Ovary (tissue), 9 donors: Measurements from ENCODE around the gene CDH10. TPM values are rescaled to one million over a fixed set of nuclear protein-coding genes. Genes with fewer than 3 reads are reported as not detected.

Experiments used
- DNase-seq, 5 donors: peaks; one replicate each; pipeline ENCODE4 v3.0.0-alpha.2; 2019 to 2020
- H3K27ac ChIP-seq, 2 donors: fragments of 200-600 bp; one replicate each; pipeline versions ENCODE4 v1.5.1 to v1.8.0; 2019 to 2022
- H3K27me3 ChIP-seq: fragments of 200-600 bp; one replicate; pipeline ENCODE4 v1.8.0; 2022
- H3K36me3 ChIP-seq: fragments of 200-600 bp; sonication (generic); one replicate; pipeline ENCODE4 v1.5.1; 2019
- H3K4me1 ChIP-seq: one replicate; pipeline ENCODE4 v1.8.1; 2013; ENCODE audit warnings: mild to moderate bottlenecking, moderate library complexity; ENCODE audit not compliant: insufficient read depth
- H3K4me3 ChIP-seq: fragments of 200-600 bp; sonication (generic); one replicate; pipeline ENCODE4 v1.5.1; 2017
- H3K9me3 ChIP-seq, 2 donors: fragments of 200-600 bp in 1 of 2; sonication (generic) in 1 of 2; one replicate each; pipeline versions ENCODE4 v1.5.1 to v1.8.1; 2013 to 2019; ENCODE audit warnings: mild to moderate bottlenecking in 1 of 2, moderate library complexity in 1 of 2
- EP300 ChIP-seq: sonication (generic); formaldehyde crosslinking; IDR thresholded peaks from one replicate; pipeline ENCODE4 v1.6.1; 2017; ENCODE audit warnings: antibody characterized with exemption
- POLR2A ChIP-seq: fragments of 450-650 bp; IDR thresholded peaks from one replicate; pipeline ENCODE4 v1.6.1; 2017; ENCODE audit warnings: antibody characterized with exemption, mild to moderate bottlenecking, moderate library complexity
- WGBS, 3 donors: extraction: QIAGEN DNeasy Blood & Tissue Kit in 1 of 3; methylation state at CpG; one replicate each; pipeline versions ENCODE4 v1.1.5 to v1.1.7; 2013 to 2017; 5-methylcytosine and 5-hydroxymethylcytosine counted together
- intact Hi-C, 4 donors: fragments of 100-400 bp; cut with DNase I; formaldehyde crosslinking; loops; one replicate each; pipeline versions ENCODE4 v1.11.0 to v1.15.1; 2022 to 2023
- polyA plus RNA-seq, 2 donors: library from polyadenylated mRNA; stranded (reverse); fragments of 200-250 nt in 1 of 2; fragments of 350-450 nt in 1 of 2; fragmentation: Illumina TruSeq in 1 of 2; extraction: RNeasy Lipid Tissue Mini Kit (QIAGEN cat#74804) in 1 of 2; gene quantifications; one replicate each; pipeline ENCODE4 v1.2.3, GENCODE V29; 2013 to 2014
- total RNA-seq, 7 donors: library from RNA; depleted of rRNA in 2 of 7; stranded (reverse); fragments of >200 nt in 2 of 7; fragmentation: NEBNext Ultra II Directional in 3 of 7; extraction: Animal tissue kit (Norgen Biotek cat#: 25700) in 3 of 7; gene quantifications; one replicate each; pipeline versions ENCODE4 v1.1.0 to v1.2.4, GENCODE V29; 2016 to 2023
- TF ChIP-seq, protein P1 (sequence below), 3 donors: fragments of 450-650 bp in 2 of 3; fragments of 200-600 bp in 1 of 3; IDR thresholded peaks; one replicate each; pipeline versions ENCODE4 v1.5.1 to v1.8.0; 2016 to 2022; ENCODE audit warnings: antibody characterized with exemption in 3 of 3, mild to moderate bottlenecking in 1 of 3
- donor health status: DM: no; HTN: no; CAD: no; lungs with moderate emphysema.
- donor health status: DM: no; HTN: no; CAD: no.
- donor health status: Bipolar disorder and iron deficiency.
- donor health status: DM: yes; HTN: yes; CAD: no.
- donor health status: DM: no; HTN: no; CAD: no.
- donor health status: DM: yes; HTN: yes; CAD: no.

CDH10 gene
- total and polyA plus RNA-seq, 9 donors, result 0.08 to 0.22 (median 0.12) TPM; not detected in 5

DNA sequence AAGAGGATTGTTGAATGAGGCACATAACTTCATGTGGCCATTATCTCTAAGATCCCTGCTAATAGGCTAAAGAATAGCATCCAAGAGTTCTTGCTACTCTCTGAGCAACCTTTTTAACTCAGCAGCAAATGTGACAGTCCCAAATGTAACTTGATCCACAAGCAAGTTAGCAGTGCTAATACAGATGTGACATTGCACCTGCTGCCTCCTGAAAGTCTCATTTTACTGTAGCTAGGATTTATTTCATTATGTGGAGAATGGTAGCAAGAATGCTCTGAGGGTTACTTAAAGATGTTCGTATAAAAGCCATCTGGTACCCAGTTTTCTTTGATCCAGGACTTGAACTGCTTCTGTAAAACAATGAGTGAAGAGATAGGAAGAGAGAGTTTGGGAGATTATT lies 45.8 kb downstream of the CDH10 start:
- TF ChIP-seq, protein P1, sequence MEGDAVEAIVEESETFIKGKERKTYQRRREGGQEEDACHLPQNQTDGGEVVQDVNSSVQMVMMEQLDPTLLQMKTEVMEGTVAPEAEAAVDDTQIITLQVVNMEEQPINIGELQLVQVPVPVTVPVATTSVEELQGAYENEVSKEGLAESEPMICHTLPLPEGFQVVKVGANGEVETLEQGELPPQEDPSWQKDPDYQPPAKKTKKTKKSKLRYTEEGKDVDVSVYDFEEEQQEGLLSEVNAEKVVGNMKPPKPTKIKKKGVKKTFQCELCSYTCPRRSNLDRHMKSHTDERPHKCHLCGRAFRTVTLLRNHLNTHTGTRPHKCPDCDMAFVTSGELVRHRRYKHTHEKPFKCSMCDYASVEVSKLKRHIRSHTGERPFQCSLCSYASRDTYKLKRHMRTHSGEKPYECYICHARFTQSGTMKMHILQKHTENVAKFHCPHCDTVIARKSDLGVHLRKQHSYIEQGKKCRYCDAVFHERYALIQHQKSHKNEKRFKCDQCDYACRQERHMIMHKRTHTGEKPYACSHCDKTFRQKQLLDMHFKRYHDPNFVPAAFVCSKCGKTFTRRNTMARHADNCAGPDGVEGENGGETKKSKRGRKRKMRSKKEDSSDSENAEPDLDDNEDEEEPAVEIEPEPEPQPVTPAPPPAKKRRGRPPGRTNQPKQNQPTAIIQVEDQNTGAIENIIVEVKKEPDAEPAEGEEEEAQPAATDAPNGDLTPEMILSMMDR (IDR thresholded peaks at IDR 0.05), result no peak
- no peak for TF ChIP-seq POLR2A
- no peak for TF ChIP-seq EP300
- no peaks in the 10 kb centered on the region for H3K36me3 ChIP-seq
- intact Hi-C loops, result no loop called here
- 70 to 75% (median 71%) methylated on average over 1 of the region's 1 CpG for WGBS, 3 donors
- no peaks in the 10 kb centered on the region for H3K9me3 ChIP-seq
- no peaks in the 10 kb centered on the region for H3K27me3 ChIP-seq
- no peak for DNase-seq
- H3K4me1 ChIP-seq, result no peaks in the 10 kb centered on the region
- no peak overlapping the region for H3K27ac ChIP-seq
- no peak overlapping the region for H3K4me3 ChIP-seq

DNA sequence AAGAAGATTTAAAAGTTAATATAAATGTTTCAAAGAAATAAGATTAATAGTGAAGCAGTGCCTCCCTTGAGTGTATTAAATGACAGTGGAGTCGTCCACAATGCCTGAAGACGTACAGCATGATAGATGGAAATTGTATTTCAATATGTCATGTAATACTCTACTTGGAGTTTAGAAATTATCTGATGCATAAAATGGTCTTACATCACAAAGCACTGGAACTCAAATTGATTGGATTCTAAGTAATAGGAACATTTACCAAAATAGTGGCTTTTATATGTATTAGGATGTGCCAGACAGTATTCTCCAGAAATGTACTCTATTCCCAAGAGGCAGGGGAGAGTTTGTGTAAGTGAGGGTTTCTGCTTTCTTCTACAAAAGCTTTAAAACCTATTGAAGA lies 49.4 kb downstream of the CDH10 start:
- H3K4me3 ChIP-seq, result no peak overlapping the region
- H3K27ac ChIP-seq, result no peak overlapping the region
- no peaks in the 10 kb centered on the region for H3K9me3 ChIP-seq
- no peak for DNase-seq
- H3K27me3 ChIP-seq, result no peaks in the 10 kb centered on the region
- intact Hi-C loops, result no loop called here
- H3K4me1 ChIP-seq, result no peaks in the 10 kb centered on the region
- 71 to 84% (median 82%) methylated on average over 2 of the region's 2 CpGs for WGBS, 3 donors
- TF ChIP-seq POLR2A, result no peak
- TF ChIP-seq, protein P1 (IDR thresholded peaks at IDR 0.05), result no peak
- no peak for TF ChIP-seq EP300
- H3K36me3 ChIP-seq, result no peaks in the 10 kb centered on the region

DNA sequence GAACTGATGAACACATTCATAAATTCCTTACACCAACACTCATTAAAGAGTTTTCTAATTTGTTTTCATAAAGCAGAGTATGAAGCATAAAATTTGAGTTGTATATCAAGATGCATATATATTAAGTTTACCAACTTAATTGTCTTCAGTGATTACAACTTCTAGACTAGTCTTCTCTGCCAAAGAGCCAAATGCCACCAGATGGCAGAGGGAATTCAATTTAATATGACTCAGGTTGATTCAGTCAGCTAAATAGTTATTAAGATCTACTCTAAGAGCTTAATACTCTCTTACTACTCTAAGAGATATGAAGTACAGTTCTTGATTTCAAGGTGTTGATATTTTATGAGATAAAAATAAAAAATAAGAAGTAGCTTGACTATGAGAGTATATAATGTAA lies 53.4 kb downstream of the CDH10 start:
- intact Hi-C loops, result no loop called here
- H3K4me3 ChIP-seq, result no peak overlapping the region
- no peak overlapping the region for H3K27ac ChIP-seq
- DNase-seq, result no peak
- H3K4me1 ChIP-seq, result no peaks in the 10 kb centered on the region
- H3K36me3 ChIP-seq, result no peaks in the 10 kb centered on the region
- TF ChIP-seq EP300, result no peak
- TF ChIP-seq, protein P1 (IDR thresholded peaks at IDR 0.05), result no peak
- no peak for TF ChIP-seq POLR2A
- no peaks in the 10 kb centered on the region for H3K27me3 ChIP-seq
- no peaks in the 10 kb centered on the region for H3K9me3 ChIP-seq

- Histone ChIP-seq H3K27ac (no peak overlapping the region), H3K4me1 (no peaks in the 10 kb centered on the region), H3K4me3 (no peak overlapping the region), H3K27me3 (no peaks in the 10 kb centered on the region), H3K36me3 (no peaks in the 10 kb centered on the region), H3K9me3 (no peaks in the 10 kb centered on the region)
- TF ChIP-seq POLR2A, result no peak
- no peak for TF ChIP-seq EP300
- TF ChIP-seq, protein P1 (IDR thresholded peaks at IDR 0.05), result no peak
- 65 to 76% (median 67%) methylated on average over 3 of the region's 3 CpGs for WGBS, 3 donors
- no peak for DNase-seq
- intact Hi-C loops, result no loop called here
These were observed 55.2 kb downstream of the CDH10 start for GRCh38 chr5:24589566-24589965.

DNA sequence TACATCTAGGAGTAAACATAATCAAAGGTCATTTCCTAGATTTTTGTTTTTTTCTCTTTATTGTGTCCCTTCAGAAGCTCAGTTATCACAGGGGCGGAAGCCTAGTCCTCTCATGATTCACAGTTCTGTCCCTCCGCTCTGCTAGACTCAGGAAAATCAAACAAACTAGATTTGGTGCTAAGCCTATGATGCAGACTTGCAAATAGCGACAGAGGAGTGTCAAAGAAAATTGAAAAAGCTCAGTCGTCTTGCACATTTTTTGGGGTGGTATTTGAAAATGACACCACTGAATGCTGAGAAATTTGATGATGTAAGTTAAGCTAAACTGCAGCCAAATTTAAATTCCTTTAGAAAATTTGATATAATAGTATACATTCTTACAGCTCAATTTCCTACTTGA lies 59.0 kb downstream of the CDH10 start:
- no peaks in the 10 kb centered on the region for H3K36me3 ChIP-seq
- no peak overlapping the region for H3K4me3 ChIP-seq
- TF ChIP-seq POLR2A (no peak), EP300 (no peak)
- TF ChIP-seq, protein P1 (IDR thresholded peaks at IDR 0.05), result no peak
- no peak overlapping the region for H3K27ac ChIP-seq
- 76 to 84% (median 83%) methylated on average over 4 of the region's 4 CpGs for WGBS, 3 donors
- no peaks in the 10 kb centered on the region for H3K27me3 ChIP-seq
- intact Hi-C loops, result no loop called here
- no peaks in the 10 kb centered on the region for H3K9me3 ChIP-seq
- DNase-seq, result no peak
- H3K4me1 ChIP-seq, result no peaks in the 10 kb centered on the region
